Activated CD8-positive, alpha-beta memory T cell treated with anti-CD3 and anti-CD28 coated beads for 4 hours (primary cell): ENCODE data around the gene CYYR1.
"Not testable (repeated sequence)": the region's sequence is repeated elsewhere in the genome, so short reads cannot be mapped to it uniquely, and the experiment has no call there.

Experiments
- DNase-seq, 2 donors: peaks; one replicate each; pipeline ENCODE4 v3.0.0-alpha.2; 2020; ENCODE audit warnings: low read depth in 2 of 2

CYYR1 gene

DNA sequence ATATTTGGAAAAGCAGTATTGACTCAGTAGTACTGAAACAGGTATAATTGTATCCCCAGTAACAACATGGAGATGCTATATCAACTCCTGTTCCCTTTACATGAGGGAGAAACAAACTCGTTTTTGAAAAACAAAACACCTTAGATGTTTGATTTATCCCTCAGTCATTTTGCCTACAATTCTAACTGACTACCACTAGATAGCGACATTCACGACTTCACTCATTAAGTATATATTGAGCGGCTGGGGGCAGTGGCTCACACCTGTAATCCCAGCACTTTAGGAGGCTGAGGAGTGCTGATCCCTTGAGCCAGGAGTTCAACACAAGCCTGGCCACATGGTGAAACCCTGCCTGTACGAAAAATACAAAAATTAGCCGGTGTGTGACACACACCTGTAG is 83.3 kb downstream of the CYYR1 start:
- DNase-seq, result no peak

DNA sequence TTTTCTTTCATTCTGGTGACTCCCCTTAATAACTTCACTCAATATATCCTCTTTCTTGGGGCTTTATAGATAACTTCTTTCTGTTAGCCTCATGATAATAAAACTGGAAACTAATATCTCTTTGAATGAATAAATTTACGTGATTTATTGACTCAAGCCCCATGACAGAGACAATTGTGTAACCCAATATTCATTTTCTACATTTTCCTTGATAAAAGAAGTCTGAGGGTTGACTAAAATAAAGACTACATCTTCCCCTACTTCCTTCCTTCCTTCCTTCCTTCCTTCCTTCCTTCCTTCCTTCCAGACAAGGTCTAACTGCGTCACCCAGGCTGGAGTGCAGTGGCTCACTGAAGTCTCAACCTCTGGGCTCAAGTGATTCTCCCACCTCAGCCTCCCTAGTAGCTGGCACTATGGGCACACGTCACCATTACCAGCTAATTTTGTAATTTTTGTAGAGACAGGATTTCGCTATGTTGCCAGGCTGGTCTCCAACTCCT is 85.1 kb downstream of the CYYR1 start:
- DNase-seq, result no peak

- no peak for DNase-seq
Measured at GRCh38 chr21:26473471-26473870, 99.6 kb downstream of the CYYR1 start.

GRCh38 chr21:26471099-26471471 is 102.0 kb downstream of the CYYR1 start:
- DNase-seq, result no peak

- no peak for DNase-seq
Measured at GRCh38 chr21:26470351-26471098, 102.6 kb downstream of the CYYR1 start.

DNA sequence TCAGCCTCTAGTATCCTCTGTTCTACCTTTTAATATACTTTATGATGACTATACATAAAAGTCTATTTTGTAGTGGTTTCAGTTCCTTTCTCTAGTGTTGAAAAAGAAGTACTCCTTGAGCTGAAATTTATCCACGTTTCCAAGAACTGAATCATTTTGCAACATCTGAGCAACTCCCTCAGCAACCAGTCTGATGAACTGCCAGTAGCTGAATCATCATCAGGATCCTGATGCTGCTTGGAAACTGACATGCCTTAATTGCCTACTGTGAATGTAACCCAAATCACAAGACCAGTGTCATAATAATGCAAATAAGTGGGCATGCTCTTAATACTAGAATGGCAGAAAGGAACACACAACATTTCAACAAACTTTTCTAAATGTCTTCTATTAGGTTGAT is 103.3 kb downstream of the CYYR1 start:
- no peak for DNase-seq

DNA sequence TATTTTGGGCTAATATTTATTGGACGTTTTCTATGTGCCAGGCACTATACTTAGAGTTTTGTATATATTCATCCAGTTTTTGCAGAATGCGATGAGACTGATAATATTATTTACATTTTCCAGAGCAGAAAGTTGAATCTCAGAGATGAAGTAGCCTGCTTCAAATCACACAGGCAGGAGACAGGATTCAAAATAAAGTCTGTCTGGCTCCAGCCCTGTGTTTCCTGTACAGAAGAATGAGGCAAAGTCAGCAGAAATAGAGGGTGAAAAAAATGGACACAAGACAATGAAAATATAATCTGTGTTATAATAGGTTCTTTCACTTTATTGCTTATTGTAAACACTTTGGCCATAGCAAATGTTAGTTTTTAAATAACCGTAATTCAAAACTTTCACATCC is 107.2 kb downstream of the CYYR1 start:
- DNase-seq, result no peak

DNA sequence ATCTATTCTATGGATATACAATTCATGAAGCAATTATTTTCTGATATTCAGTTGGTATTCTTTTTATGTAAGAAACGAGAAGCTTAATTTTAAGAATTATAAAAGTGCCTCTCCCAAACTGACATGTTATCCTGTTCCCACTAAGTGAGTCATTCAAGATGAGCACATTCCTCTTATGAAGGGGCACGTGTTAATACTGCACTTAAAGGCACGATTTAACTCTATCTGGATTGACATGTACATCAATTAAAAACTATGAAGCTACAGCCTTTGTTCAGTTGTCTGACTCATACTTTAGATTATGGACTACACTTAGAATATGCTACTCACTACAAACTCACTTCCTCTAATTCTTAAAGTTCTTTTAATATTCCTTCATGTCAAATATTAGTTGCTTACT is 111.6 kb downstream of the CYYR1 start:
- DNase-seq, result no peak

DNA sequence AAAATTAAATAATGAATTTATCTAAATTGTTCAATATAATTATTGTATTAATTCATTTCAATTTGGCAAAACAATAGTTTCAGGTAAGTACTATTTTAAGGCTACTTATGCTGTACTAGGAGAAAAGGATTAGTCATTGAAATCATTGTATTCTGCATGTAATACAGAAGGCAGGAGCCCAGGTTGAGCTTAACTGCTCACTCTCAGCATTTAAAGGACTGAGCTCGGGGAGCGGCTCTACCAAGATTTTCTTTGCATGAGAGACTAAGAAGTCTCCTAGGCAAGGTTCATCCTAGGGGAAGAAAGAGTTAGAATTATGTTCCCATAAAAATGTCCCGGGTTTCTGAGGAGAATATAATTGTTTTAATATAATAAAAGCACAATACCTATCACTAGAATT is 112.5 kb downstream of the CYYR1 start:
- DNase-seq, result no peak

GRCh38 chr21:26458854-26459253 is 114.2 kb downstream of the CYYR1 start:
- DNase-seq, result not testable (repeated sequence)

DNA sequence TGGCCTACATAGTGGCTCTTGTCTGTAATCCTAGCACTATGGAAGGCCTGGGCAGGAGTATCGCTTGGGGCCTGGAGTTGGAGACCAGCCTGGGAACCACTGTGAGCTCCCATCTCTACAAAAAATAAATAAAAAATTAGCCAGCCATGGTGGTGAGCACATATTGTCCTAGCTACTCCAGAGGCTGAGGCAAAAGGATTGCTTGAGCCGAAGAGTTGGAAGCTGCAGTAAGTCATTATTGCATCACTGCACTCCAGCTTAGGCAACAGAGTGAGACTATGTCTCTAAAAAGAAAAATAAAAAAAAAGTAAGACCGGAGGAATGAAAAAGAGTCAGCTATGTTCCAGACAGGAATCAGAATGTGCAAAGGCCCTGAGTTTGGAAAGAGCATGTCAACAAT is 115.3 kb downstream of the CYYR1 start:
- DNase-seq, result no peak

DNA sequence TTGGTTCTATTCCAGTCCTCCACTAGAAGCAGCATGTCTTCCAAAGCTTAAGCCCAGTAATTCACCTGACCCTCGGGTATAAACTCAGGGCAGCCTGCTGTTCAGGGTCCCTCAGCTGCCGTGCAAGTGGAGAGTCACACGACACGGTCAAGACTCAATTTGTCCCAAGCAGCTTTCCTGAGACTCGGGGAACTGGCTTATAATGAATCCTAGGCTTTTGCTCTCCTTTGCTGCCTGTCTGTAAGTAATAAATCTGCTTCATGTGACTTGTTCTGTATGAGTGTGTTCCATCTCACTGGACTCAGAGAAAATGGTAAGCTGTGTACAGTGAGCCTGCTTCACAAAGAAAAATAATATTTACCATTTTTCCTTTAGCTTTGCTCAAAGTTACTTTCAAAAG is 119.8 kb downstream of the CYYR1 start:
- DNase-seq, result no peak

DNA sequence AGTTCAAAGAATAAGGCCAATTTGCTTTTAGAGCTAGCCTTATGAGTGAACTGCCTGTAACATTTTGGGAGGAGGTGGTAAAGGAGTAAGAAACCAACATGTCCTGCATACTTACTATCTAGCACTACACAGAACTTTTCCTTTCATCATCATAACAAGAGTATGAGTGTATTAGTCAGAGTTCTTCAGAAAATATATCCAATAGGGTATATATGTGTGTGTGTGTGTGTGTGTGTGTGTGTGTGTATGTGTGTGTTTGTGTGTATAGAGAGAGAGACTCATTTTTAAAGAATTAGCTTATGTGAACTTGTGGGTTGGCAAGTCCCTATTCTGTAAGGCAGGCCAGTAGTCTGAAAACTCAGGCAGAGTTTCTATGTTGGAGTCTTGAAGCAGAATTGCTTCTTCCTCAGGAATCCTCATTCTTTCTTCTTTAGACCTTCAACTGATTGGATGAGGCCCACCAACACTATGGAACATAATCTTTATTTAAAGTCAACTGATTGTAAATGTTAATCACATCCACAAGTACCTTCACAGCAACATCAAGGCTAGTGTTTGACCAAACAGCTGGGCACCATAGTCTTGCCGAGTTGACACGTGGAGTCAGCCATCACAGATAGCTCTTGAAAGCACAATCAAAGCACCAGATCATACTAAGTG is 121.9 kb downstream of the CYYR1 start:
- DNase-seq, result no peak

GRCh38 chr21:26449161-26449560 is 123.9 kb downstream of the CYYR1 start:
- DNase-seq, result no peak

GRCh38 chr21:26448751-26449150 is 124.3 kb downstream of the CYYR1 start:
- no peak for DNase-seq

DNA sequence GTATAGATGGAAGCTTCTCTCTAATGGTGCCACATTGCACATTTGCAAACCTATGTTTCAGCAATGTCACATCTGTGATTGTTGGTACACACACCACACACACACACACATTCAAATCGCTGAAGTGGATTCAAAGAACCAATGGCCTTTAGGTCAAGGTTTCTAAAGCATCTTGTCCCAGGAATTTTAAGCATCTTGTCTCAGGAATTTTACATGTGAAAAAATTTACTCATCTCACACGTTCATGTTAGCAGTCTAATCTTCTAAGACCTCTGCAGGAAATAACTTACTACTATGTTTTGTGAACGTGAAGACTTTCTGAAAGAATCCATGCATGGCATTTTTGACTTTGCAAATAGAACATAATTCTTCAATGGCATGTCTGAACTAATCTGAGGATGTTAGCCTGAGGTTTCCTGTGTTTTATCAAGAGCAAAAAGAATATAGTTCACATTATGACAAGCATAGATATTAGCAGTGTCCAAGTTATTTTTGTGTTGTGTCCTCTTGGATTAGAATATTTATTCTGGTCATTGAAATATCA is 125.1 kb downstream of the CYYR1 start:
- no peak for DNase-seq

- no peak for DNase-seq
Measured at GRCh38 chr21:26445440-26445839, 127.6 kb downstream of the CYYR1 start.

- DNase-seq, result no peak
Measured at GRCh38 chr21:26444646-26445045, 128.4 kb downstream of the CYYR1 start.

- DNase-seq, result no peak
Measured at GRCh38 chr21:26443867-26444266, 129.2 kb downstream of the CYYR1 start.

- no peak for DNase-seq
Measured at GRCh38 chr21:26443291-26443690, 129.8 kb downstream of the CYYR1 start.

GRCh38 chr21:26441149-26441548 is 131.9 kb downstream of the CYYR1 start:
- DNase-seq, result no peak

- DNase-seq, result no peak
Measured at GRCh38 chr21:26438976-26439375, 134.1 kb downstream of the CYYR1 start.

GRCh38 chr21:26437326-26438009 is 135.6 kb downstream of the CYYR1 start:
- no peak for DNase-seq
